OCI-LY7 (cell line): ENCODE data around the gene SPPL3.

Experiments
- EZH2phosphoT487 ChIP-seq: fragments of 200-600 bp; sonication (generic); IDR thresholded peaks from 2 replicates; pipeline ENCODE4 v1.6.1; 2018; ENCODE audit warnings: low read depth, borderline replicate concordance, mild to moderate bottlenecking, mixed run types, antibody characterized with exemption, low read length, moderate library complexity, mixed read lengths
- TF ChIP-seq, protein P1 (sequence below): fragments of 200-600 bp; sonication (generic); conservative IDR thresholded peaks from 2 replicates; pipeline ENCODE4 v1.5.1; 2014; ENCODE audit warnings: mild to moderate bottlenecking, antibody characterized with exemption, low read length, moderate library complexity, mixed read lengths

DNA sequence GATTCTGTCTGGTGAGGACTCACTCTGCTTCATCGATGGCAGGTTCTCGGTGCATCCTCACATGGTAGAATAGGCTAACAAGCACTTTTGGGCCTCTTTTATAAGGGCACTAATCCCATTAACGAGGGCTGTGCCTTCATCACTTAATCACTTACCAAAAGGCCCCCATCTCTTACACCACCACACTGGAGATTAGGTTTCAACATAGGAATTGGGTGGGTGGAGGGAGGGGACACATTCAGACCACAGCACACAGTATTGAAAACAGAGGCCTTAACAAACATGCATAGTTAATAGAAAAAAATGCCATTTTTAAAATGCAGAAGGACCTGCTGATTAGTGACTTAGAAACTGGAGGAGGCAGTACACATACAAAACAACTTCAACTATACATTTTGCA lies 61.6 kb downstream of the SPPL3 start:
- TF ChIP-seq, protein P1, sequence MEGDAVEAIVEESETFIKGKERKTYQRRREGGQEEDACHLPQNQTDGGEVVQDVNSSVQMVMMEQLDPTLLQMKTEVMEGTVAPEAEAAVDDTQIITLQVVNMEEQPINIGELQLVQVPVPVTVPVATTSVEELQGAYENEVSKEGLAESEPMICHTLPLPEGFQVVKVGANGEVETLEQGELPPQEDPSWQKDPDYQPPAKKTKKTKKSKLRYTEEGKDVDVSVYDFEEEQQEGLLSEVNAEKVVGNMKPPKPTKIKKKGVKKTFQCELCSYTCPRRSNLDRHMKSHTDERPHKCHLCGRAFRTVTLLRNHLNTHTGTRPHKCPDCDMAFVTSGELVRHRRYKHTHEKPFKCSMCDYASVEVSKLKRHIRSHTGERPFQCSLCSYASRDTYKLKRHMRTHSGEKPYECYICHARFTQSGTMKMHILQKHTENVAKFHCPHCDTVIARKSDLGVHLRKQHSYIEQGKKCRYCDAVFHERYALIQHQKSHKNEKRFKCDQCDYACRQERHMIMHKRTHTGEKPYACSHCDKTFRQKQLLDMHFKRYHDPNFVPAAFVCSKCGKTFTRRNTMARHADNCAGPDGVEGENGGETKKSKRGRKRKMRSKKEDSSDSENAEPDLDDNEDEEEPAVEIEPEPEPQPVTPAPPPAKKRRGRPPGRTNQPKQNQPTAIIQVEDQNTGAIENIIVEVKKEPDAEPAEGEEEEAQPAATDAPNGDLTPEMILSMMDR: no peak
- TF ChIP-seq EZH2phosphoT487: no peak
